GM12878 (cell line): Measurements from ENCODE around the gene PRSS36.

ENCODE experiments used
- EP300 ChIP-seq, 2 experiments: fragments of 150-350 bp in 1 of 2; IDR thresholded peaks; 2 replicates each; pipeline ENCODE4 v1.6.1; 2011 to 2012; ENCODE audit warnings: low read depth in 2 of 2, low read length in 2 of 2, borderline replicate concordance in 1 of 2, improper control_type of control experiment in 1 of 2, inconsistent platforms in 1 of 2; ENCODE audit not compliant: control insufficient read depth in 1 of 2
- GATAD2B ChIP-seq: fragments of 450-650 bp; conservative IDR thresholded peaks from 2 replicates; pipeline ENCODE4 v1.6.1; 2017; ENCODE audit warnings: low read depth, mild to moderate bottlenecking, moderate library complexity
- IRF4 ChIP-seq: IDR thresholded peaks from 2 replicates; pipeline ENCODE4 v1.6.1; 2011; ENCODE audit warnings: low read depth, low read length
- JUND ChIP-seq: IDR thresholded peaks from 2 replicates; pipeline ENCODE4 v1.6.1; 2012; ENCODE audit warnings: low read depth, mild to moderate bottlenecking, low read length, improper control_type of control experiment, moderate library complexity
- POLR2A ChIP-seq: IDR thresholded peaks from 2 replicates; pipeline ENCODE4 v1.6.1; 2011; ENCODE audit warnings: low read depth, mild to moderate bottlenecking, low read length
- SMARCA5 ChIP-seq: fragments of 450-650 bp; IDR thresholded peaks from 2 replicates; pipeline ENCODE4 v1.6.1; 2017; ENCODE audit warnings: mild to moderate bottlenecking
- TF ChIP-seq, protein P1 (sequence below), 3 experiments: IDR thresholded peaks in 2 of 3; conservative IDR thresholded peaks in 1 of 3; 2 replicates each; pipeline ENCODE4 v1.5.1; 2011; ENCODE audit warnings: low read depth in 3 of 3, low read length in 3 of 3, mild to moderate bottlenecking in 3 of 3, control low read depth in 2 of 3, moderate library complexity in 2 of 3, inconsistent platforms in 1 of 3, mixed read lengths in 1 of 3; ENCODE audit not compliant: control insufficient read depth in 2 of 3, insufficient read depth in 1 of 3; ENCODE audit errors: extremely low read depth in 1 of 3
- TF ChIP-seq, protein P2 (sequence below): IDR thresholded peaks from 2 replicates; pipeline ENCODE4 v1.6.1; 2011; ENCODE audit warnings: low read depth, low read length, improper control_type of control experiment, borderline replicate concordance

DNA sequence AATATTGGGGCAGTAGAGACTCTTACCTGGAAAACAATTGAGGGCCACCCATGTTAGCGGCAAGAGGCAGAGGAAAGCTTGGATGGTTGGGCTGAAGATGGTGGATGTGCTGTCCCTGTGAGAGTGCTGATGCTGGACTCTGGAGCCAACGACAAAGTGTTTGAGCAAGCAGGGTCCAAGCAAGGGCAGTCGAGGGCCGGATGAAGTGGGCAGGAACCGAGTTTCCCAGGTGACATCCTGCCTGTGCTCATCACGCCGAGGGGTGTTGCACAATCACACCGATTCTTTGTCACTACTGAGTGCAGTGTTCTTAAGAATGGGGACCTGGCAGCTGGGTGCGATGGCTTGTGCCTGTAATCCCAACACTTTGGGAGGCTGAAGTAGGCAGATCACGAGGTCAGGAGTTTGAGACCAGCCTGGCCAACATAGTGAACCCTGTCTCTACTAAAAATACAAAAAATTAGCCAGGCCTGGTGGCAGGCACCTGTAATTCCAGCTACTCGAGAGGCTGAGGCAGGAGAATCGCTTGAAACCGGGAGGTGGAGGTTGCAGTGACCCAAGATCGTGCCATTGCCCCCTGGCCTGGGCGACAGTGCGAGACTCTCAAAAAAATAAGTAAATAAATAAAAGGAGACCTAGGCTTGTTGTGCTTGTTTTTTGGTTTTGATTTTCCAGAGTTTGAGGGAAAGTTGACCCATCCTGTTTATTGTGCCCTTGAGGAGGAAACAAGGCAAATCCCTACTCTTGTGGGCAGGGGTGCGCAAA lies 46.6 kb upstream of the PRSS36 start:
- TF ChIP-seq EP300 (IDR thresholded peaks at IDR 0.05; ENCODE audit: borderline replicate concordance in 1 of 2, control insufficient read depth in 1 of 2, low read depth in 2 of 2, low read length in 2 of 2) (no peak), JUND (no peak), POLR2A (peak; percentile 77), SMARCA5 (no peak), IRF4 (no peak), GATAD2B (no peak)
- TF ChIP-seq, protein P1, sequence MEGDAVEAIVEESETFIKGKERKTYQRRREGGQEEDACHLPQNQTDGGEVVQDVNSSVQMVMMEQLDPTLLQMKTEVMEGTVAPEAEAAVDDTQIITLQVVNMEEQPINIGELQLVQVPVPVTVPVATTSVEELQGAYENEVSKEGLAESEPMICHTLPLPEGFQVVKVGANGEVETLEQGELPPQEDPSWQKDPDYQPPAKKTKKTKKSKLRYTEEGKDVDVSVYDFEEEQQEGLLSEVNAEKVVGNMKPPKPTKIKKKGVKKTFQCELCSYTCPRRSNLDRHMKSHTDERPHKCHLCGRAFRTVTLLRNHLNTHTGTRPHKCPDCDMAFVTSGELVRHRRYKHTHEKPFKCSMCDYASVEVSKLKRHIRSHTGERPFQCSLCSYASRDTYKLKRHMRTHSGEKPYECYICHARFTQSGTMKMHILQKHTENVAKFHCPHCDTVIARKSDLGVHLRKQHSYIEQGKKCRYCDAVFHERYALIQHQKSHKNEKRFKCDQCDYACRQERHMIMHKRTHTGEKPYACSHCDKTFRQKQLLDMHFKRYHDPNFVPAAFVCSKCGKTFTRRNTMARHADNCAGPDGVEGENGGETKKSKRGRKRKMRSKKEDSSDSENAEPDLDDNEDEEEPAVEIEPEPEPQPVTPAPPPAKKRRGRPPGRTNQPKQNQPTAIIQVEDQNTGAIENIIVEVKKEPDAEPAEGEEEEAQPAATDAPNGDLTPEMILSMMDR (IDR thresholded peaks at IDR 0.05 in 2 of 3, conservative IDR thresholded peaks at IDR 0.05 in 1 of 3; ENCODE audit: control insufficient read depth in 2 of 3, extremely low read depth in 1 of 3, insufficient read depth in 1 of 3, low read depth in 3 of 3, low read length in 3 of 3), result no peak
- TF ChIP-seq, protein P2, sequence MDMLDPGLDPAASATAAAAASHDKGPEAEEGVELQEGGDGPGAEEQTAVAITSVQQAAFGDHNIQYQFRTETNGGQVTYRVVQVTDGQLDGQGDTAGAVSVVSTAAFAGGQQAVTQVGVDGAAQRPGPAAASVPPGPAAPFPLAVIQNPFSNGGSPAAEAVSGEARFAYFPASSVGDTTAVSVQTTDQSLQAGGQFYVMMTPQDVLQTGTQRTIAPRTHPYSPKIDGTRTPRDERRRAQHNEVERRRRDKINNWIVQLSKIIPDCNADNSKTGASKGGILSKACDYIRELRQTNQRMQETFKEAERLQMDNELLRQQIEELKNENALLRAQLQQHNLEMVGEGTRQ, result no peak
